B cell (primary cell): Measurements from ENCODE around the gene STAMBP. TPM values are rescaled to one million over a fixed set of nuclear protein-coding genes. Genes with fewer than 3 reads are reported as not detected.

Experiments used
- ATAC-seq: fragments of 200-7000 bp; cut with Tn5 transposase; one replicate; pipeline ENCODE4 v1.10.0; 2021; ENCODE audit warnings: low read depth, mild to moderate bottlenecking, moderate number of reproducible peaks, moderate library complexity
- CTCF ChIA-PET: fragments of 350-600 bp; sonication (Branson Sonifier 250); formaldehyde crosslinking; loops from one replicate; lab custom pipeline; 2021; ENCODE audit warnings: antibody characterized with exemption, inconsistent platforms; lab: Charles Lee
- POLR2A ChIA-PET: fragments of 350-600 bp; sonication (Branson Sonifier 250); formaldehyde crosslinking; loops from one replicate; lab custom pipeline; 2021; ENCODE audit warnings: antibody characterized with exemption; lab: Charles Lee
- DNase-seq: peaks from one replicate; pipeline ENCODE4 v3.0.0; 2013
- H2AFZ ChIP-seq: 2 replicates; pipeline ENCODE4 v1.6.1; 2012; ENCODE audit warnings: mild to moderate bottlenecking, low read depth, low read length; ENCODE audit not compliant: insufficient read depth, poor library complexity, severe bottlenecking
- H3K27ac ChIP-seq, 2 donors: 1 replicate in 1 of 2; 2 replicates in 1 of 2; pipeline ENCODE4 v1.5.1; 2012 to 2013; ENCODE audit warnings: low read length in 2 of 2, mild to moderate bottlenecking in 2 of 2, moderate library complexity in 1 of 2
- H3K27me3 ChIP-seq, 4 experiments: fragments of 200-600 bp in 1 of 4; sonication (generic) in 1 of 4; replicated peaks in 1 of 4; 1 replicate in 2 of 4; 2 replicates in 2 of 4; pipeline versions ENCODE4 v1.6.1 to v1.7.0; 2013 to 2016; ENCODE audit warnings: low read length in 3 of 4, mild to moderate bottlenecking in 2 of 4, mixed read lengths in 1 of 4, moderate library complexity in 1 of 4; ENCODE audit not compliant: insufficient read depth in 4 of 4, control insufficient read depth in 3 of 4; ENCODE audit errors: control extremely low read depth in 1 of 4
- H3K36me3 ChIP-seq, 2 experiments: replicated peaks in 1 of 2; 1 replicate in 1 of 2; 2 replicates in 1 of 2; pipeline versions ENCODE4 v1.6.1 to v1.7.1; 2013; ENCODE audit warnings: low read length in 1 of 2; ENCODE audit not compliant: insufficient read depth in 2 of 2, control insufficient read depth in 1 of 2; ENCODE audit errors: control extremely low read depth in 1 of 2, extremely low read depth in 1 of 2
- H3K4me1 ChIP-seq, 2 donors: fragments of 200-600 bp in 1 of 2; sonication (generic) in 1 of 2; 1 replicate in 1 of 2; 2 replicates in 1 of 2; pipeline versions ENCODE4 v1.5.1 to v1.6.1; 2013 to 2017; ENCODE audit warnings: low read length in 2 of 2; ENCODE audit not compliant: control insufficient read depth in 2 of 2, insufficient read depth in 2 of 2
- H3K4me2 ChIP-seq: replicated peaks from 2 replicates; pipeline ENCODE3; 2012; ENCODE audit warnings: mild to moderate bottlenecking, low read depth, low read length; ENCODE audit not compliant: poor library complexity, severe bottlenecking
- H3K4me3 ChIP-seq, 5 experiments: fragments of 200-600 bp in 1 of 5; sonication (generic) in 1 of 5; 1 replicate in 3 of 5; 2 replicates in 2 of 5; pipeline versions ENCODE4 v1.5.1 to v1.7.0; 2011 to 2016; ENCODE audit warnings: low read length in 4 of 5, mild to moderate bottlenecking in 4 of 5, low read depth in 2 of 5, control low read depth in 1 of 5, moderate library complexity in 1 of 5; ENCODE audit not compliant: insufficient read depth in 1 of 5; ENCODE audit errors: control extremely low read depth in 1 of 5, extremely low read depth in 1 of 5
- H3K79me2 ChIP-seq: fragments of 200-600 bp; sonication (generic); one replicate; pipeline ENCODE4 v1.6.0; 2016; ENCODE audit warnings: low read length; ENCODE audit not compliant: control insufficient read depth, insufficient read depth
- H3K9ac ChIP-seq: fragments of 200-600 bp; sonication (generic); 2 replicates; pipeline ENCODE4 v1.6.1; 2017; ENCODE audit warnings: mild to moderate bottlenecking, low read length, moderate library complexity
- H3K9me3 ChIP-seq, 3 donors: one replicate each; pipeline versions ENCODE4 v1.6.1 to v1.7.1; 2013; ENCODE audit warnings: low read length in 2 of 3; ENCODE audit not compliant: control insufficient read depth in 2 of 3, insufficient read depth in 1 of 3; ENCODE audit errors: control extremely low read depth in 1 of 3
- H4K20me1 ChIP-seq: 2 replicates; pipeline ENCODE4 v1.6.0; 2012; ENCODE audit warnings: mild to moderate bottlenecking, low read length; ENCODE audit not compliant: insufficient read depth, control insufficient read depth, poor library complexity, severe bottlenecking
- H3K27ac Mint-ChIP-seq: one replicate; pipeline ENCODE4 v1.8.0; 2021; ENCODE audit warnings: mixed read lengths
- H3K27me3 Mint-ChIP-seq: one replicate; pipeline ENCODE4 v1.8.0; 2021; ENCODE audit warnings: mixed read lengths
- H3K4me1 Mint-ChIP-seq: one replicate; pipeline ENCODE4 v1.8.0; 2021; ENCODE audit warnings: mixed read lengths
- H3K4me3 Mint-ChIP-seq: one replicate; pipeline ENCODE4 v1.8.0; 2021; ENCODE audit warnings: mixed read lengths
- H3K9me3 Mint-ChIP-seq: one replicate; pipeline ENCODE4 v1.8.0; 2022; ENCODE audit warnings: mixed read lengths; ENCODE audit not compliant: insufficient read depth
- CTCF ChIP-seq: fragments of 200-600 bp; IDR thresholded peaks from one replicate; pipeline ENCODE4 v1.8.0; 2022; ENCODE audit warnings: antibody characterized with exemption, mild to moderate bottlenecking
- EZH2 ChIP-seq: IDR thresholded peaks from 2 replicates; pipeline ENCODE4 v1.6.1; 2012; ENCODE audit warnings: borderline replicate concordance, low read depth, mild to moderate bottlenecking, moderate library complexity, low read length; ENCODE audit not compliant: insufficient read depth, poor library complexity, severe bottlenecking
- WGBS: methylation state at CpG from one replicate; pipeline ENCODE4 v1.1.5; 2013; ENCODE audit warnings: missing lambda C conversion rate; ENCODE audit not compliant: insufficient coverage; 5-methylcytosine and 5-hydroxymethylcytosine counted together
- intact Hi-C: fragments of 100-400 bp; cut with micrococcal nuclease; formaldehyde crosslinking; loops from one replicate; pipeline ENCODE4 v1.10.0; 2022
- polyA plus RNA-seq: library from polyadenylated mRNA; depleted of rRNA; stranded (reverse); fragments of >200 nt; gene quantifications from 2 replicates; pipeline ENCODE4 v1.2.3, GENCODE V29; 2012
- total RNA-seq, 2 donors: library from RNA; stranded (reverse); fragments of 120-200 nt in 1 of 2; gene quantifications; 1 replicate in 1 of 2; 2 replicates in 1 of 2; pipeline versions ENCODE4 v1.2.3 to v1.2.4, GENCODE V29; 2013 to 2022

STAMBP gene
- total and polyA plus RNA-seq, 2 donors (not counting 1 experiment from before 2014, with no cell fraction given): 21.8 to 32.5 TPM

GRCh38 chr2:73892631-73893329 is 64.0 kb downstream of the STAMBP start, which contains the start of gene ACTG2:
TSS of gene ACTG2 (plus strand) at chr2:73893008. CDS start at chr2:73901312, 8,304 bp downstream.
- ChIA-PET CTCF (no interaction called here), POLR2A (no interaction called here)
- H3K9me3 Mint-ChIP-seq: no peaks in the 10 kb centered on the region
- no peaks in the 10 kb centered on the region for H3K27me3 ChIP-seq
- no peaks in the 10 kb centered on the region for H4K20me1 ChIP-seq
- H3K27ac ChIP-seq: no peak within 1 kb of the TSS
- no peak within 1 kb of the TSS for H3K4me2 ChIP-seq
- no peak within 1 kb of the TSS for H2AFZ ChIP-seq
- H3K9me3 ChIP-seq: no peaks in the 10 kb centered on the region
- H3K4me3 ChIP-seq: no peak within 1 kb of the TSS
- peaks cover 6% of the 10 kb centered on the region for H3K4me1 Mint-ChIP-seq
- no peak within 1 kb of the TSS for H3K9ac ChIP-seq
- DNase-seq (no peak), ATAC-seq (no peak)
- WGBS: 94% methylated on average over 13 of the region's 15 CpGs
- peaks cover 3 to 12% of the 10 kb centered on the region in 2 donors for H3K4me1 ChIP-seq
- peaks cover 13% of the 10 kb centered on the region for H3K27me3 Mint-ChIP-seq
- no peak within 1 kb of the TSS for H3K27ac Mint-ChIP-seq
- H3K36me3 ChIP-seq: no peaks in the 10 kb centered on the region
- H3K4me3 Mint-ChIP-seq: no peak within 1 kb of the TSS
- no peaks in the 10 kb centered on the region for H3K79me2 ChIP-seq
- no peak for TF ChIP-seq CTCF
- TF ChIP-seq EZH2: no peak
- intact Hi-C loops: no loop called here

- no peak overlapping the region for H3K27ac Mint-ChIP-seq
- intact Hi-C loops: no loop called here
- DNase-seq (no peak), ATAC-seq (no peak)
- H3K4me2 ChIP-seq: no peak overlapping the region
- POLR2A ChIA-PET: no interaction called here
- no peaks in the 10 kb centered on the region for H3K79me2 ChIP-seq
- H3K9me3 Mint-ChIP-seq: no peaks in the 10 kb centered on the region
- no peak overlapping the region for H3K9ac ChIP-seq
- no peak overlapping the region for H3K4me3 Mint-ChIP-seq
- H3K27me3 Mint-ChIP-seq: peaks cover 13% of the 10 kb centered on the region
- no peaks in the 10 kb centered on the region for H3K36me3 ChIP-seq
- peaks cover 6% of the 10 kb centered on the region for H3K4me1 Mint-ChIP-seq
- no peak overlapping the region for H3K4me3 ChIP-seq
- H3K27ac ChIP-seq: no peak overlapping the region
- 93% methylated on average over 4 of the region's 9 CpGs for WGBS
- no peaks in the 10 kb centered on the region for H3K27me3 ChIP-seq
- no peaks in the 10 kb centered on the region for H3K9me3 ChIP-seq
- H3K4me1 ChIP-seq: peaks cover 3 to 12% of the 10 kb centered on the region in 2 donors
- CTCF ChIA-PET: no interaction called here
- TF ChIP-seq CTCF (no peak), EZH2 (no peak)
- no peaks in the 10 kb centered on the region for H4K20me1 ChIP-seq
- no peak overlapping the region for H2AFZ ChIP-seq
Measured at GRCh38 chr2:73893764-73894474, 65.2 kb downstream of the STAMBP start.
